CD14-positive monocyte (primary cell): ENCODE measurements around the gene IRF2BP2. TPM values are rescaled to one million over a fixed set of nuclear protein-coding genes. Genes with fewer than 3 reads are reported as not detected.

Source experiments
- DNase-seq, 3 donors: peaks; one replicate each; pipeline ENCODE4 v3.0.0-alpha.2; 2011 to 2022
- H2AFZ ChIP-seq: 2 replicates; pipeline ENCODE4 v1.6.0; 2012; ENCODE audit warnings: mild to moderate bottlenecking, low read depth, low read length, inconsistent platforms; ENCODE audit not compliant: insufficient read depth, poor library complexity, severe bottlenecking
- H3K27ac ChIP-seq, 2 donors: 1 replicate in 1 of 2; 2 replicates in 1 of 2; pipeline ENCODE4 v1.5.1; 2012 to 2013; ENCODE audit warnings: low read length in 2 of 2, control low read depth in 1 of 2, inconsistent platforms in 1 of 2, low read depth in 1 of 2, mild to moderate bottlenecking in 1 of 2
- H3K27me3 ChIP-seq, 2 donors: one replicate each; pipeline versions ENCODE4 v1.6.0 to v1.6.1; 2011 to 2013; ENCODE audit warnings: low read length in 2 of 2; ENCODE audit not compliant: control insufficient read depth in 2 of 2, insufficient read depth in 2 of 2
- H3K36me3 ChIP-seq, 2 donors: replicated peaks in 1 of 2; 1 replicate in 1 of 2; 2 replicates in 1 of 2; pipeline versions ENCODE4 v1.5.1 to v1.6.1; 2012 to 2013; ENCODE audit warnings: low read length in 2 of 2, control low read depth in 1 of 2, inconsistent platforms in 1 of 2, mild to moderate bottlenecking in 1 of 2; ENCODE audit not compliant: insufficient read depth in 2 of 2, control insufficient read depth in 1 of 2
- H3K4me1 ChIP-seq, 2 donors: 1 replicate in 1 of 2; 2 replicates in 1 of 2; pipeline versions ENCODE4 v1.5.1 to v1.6.1; 2012 to 2013; ENCODE audit warnings: low read length in 2 of 2, control low read depth in 1 of 2, inconsistent platforms in 1 of 2, mild to moderate bottlenecking in 1 of 2, moderate library complexity in 1 of 2; ENCODE audit not compliant: insufficient read depth in 2 of 2, control insufficient read depth in 1 of 2
- H3K4me2 ChIP-seq: replicated peaks from 2 replicates; pipeline ENCODE3; 2012; ENCODE audit warnings: low read length, moderate library complexity, mild to moderate bottlenecking; ENCODE audit not compliant: poor library complexity, severe bottlenecking; ENCODE audit errors: extremely low read depth
- H3K4me3 ChIP-seq, 3 experiments: fragments of 200-600 bp in 1 of 3; sonication (generic) in 1 of 3; replicated peaks in 1 of 3; 1 replicate in 2 of 3; 2 replicates in 1 of 3; pipeline ENCODE4 v1.5.1; 2011 to 2013; ENCODE audit warnings: low read length in 3 of 3, mild to moderate bottlenecking in 3 of 3, control low read depth in 2 of 3, low read depth in 2 of 3, inconsistent platforms in 1 of 3, moderate library complexity in 1 of 3
- H3K79me2 ChIP-seq: 2 replicates; pipeline ENCODE4 v1.6.0; 2012; ENCODE audit warnings: mild to moderate bottlenecking, control low read depth, inconsistent platforms, low read length, moderate library complexity; ENCODE audit not compliant: insufficient read depth
- H3K9ac ChIP-seq: 2 replicates; pipeline ENCODE4 v1.6.0; 2017; ENCODE audit warnings: low read length, mild to moderate bottlenecking; ENCODE audit not compliant: insufficient read depth, poor library complexity, severe bottlenecking
- H3K9me3 ChIP-seq, 2 donors: replicated peaks in 1 of 2; 1 replicate in 1 of 2; 2 replicates in 1 of 2; pipeline versions ENCODE4 v1.5.1 to v1.6.1; 2012 to 2013; ENCODE audit warnings: low read length in 2 of 2, control low read depth in 1 of 2; ENCODE audit not compliant: control insufficient read depth in 1 of 2, insufficient read depth in 1 of 2
- H4K20me1 ChIP-seq: 2 replicates; pipeline ENCODE4 v1.6.0; 2012; ENCODE audit warnings: mild to moderate bottlenecking, low read length, control low read depth, moderate library complexity; ENCODE audit not compliant: insufficient read depth
- H3K27ac Mint-ChIP-seq, 7 donors: one replicate each; pipeline ENCODE4 v1.8.0; 2020; ENCODE audit warnings: mild to moderate bottlenecking in 7 of 7, mixed read lengths in 7 of 7, moderate library complexity in 6 of 7, inconsistent platforms in 2 of 7
- H3K27me3 Mint-ChIP-seq, 3 donors: one replicate each; pipeline ENCODE4 v1.8.0; 2021 to 2022; ENCODE audit warnings: low read depth in 3 of 3, mild to moderate bottlenecking in 3 of 3, mixed read lengths in 3 of 3, moderate library complexity in 3 of 3, inconsistent platforms in 1 of 3
- H3K36me3 Mint-ChIP-seq, 2 donors: one replicate each; pipeline ENCODE4 v1.8.0; 2020; ENCODE audit warnings: mixed read lengths in 2 of 2, inconsistent platforms in 1 of 2, mild to moderate bottlenecking in 1 of 2
- H3K4me1 Mint-ChIP-seq: one replicate; pipeline ENCODE4 v1.8.0; 2020; ENCODE audit warnings: mild to moderate bottlenecking, mixed read lengths
- H3K4me3 Mint-ChIP-seq, 2 donors: one replicate each; pipeline ENCODE4 v1.8.0; 2020; ENCODE audit warnings: mild to moderate bottlenecking in 2 of 2, mixed read lengths in 2 of 2, moderate library complexity in 1 of 2
- H3K9me3 Mint-ChIP-seq, 7 donors: one replicate each; pipeline ENCODE4 v1.8.0; 2020 to 2022; ENCODE audit warnings: mixed read lengths in 7 of 7, mild to moderate bottlenecking in 6 of 7, moderate library complexity in 6 of 7, inconsistent platforms in 2 of 7
- CTCF ChIP-seq: fragments of 200-600 bp; IDR thresholded peaks from one replicate; pipeline ENCODE4 v1.8.0; 2022; ENCODE audit warnings: antibody characterized with exemption, mild to moderate bottlenecking
- WGBS: methylation state at CpG from one replicate; pipeline ENCODE4 v1.1.5; 2013; ENCODE audit warnings: missing lambda C conversion rate; ENCODE audit not compliant: insufficient coverage; 5-methylcytosine and 5-hydroxymethylcytosine counted together
- intact Hi-C, 2 donors: fragments of 100-400 bp; cut with micrococcal nuclease; formaldehyde crosslinking; loops; one replicate each; pipeline versions ENCODE4 v1.15.0 to v1.15.1; 2023
- polyA plus RNA-seq, 3 donors: library from polyadenylated mRNA; depleted of rRNA in 1 of 3; unstranded in 2 of 3; stranded (reverse) in 1 of 3; fragments of 300-500 nt in 2 of 3; fragments of >200 nt in 1 of 3; fragmentation: Illumina TruSeq in 2 of 3; gene quantifications; 1 replicate in 2 of 3; 2 replicates in 1 of 3; pipeline ENCODE4 v1.2.3, GENCODE V29; 2012 to 2021

IRF2BP2 gene
- polyA plus RNA-seq, 3 donors, result 22.4 to 656 (median 22.6) TPM

DNA sequence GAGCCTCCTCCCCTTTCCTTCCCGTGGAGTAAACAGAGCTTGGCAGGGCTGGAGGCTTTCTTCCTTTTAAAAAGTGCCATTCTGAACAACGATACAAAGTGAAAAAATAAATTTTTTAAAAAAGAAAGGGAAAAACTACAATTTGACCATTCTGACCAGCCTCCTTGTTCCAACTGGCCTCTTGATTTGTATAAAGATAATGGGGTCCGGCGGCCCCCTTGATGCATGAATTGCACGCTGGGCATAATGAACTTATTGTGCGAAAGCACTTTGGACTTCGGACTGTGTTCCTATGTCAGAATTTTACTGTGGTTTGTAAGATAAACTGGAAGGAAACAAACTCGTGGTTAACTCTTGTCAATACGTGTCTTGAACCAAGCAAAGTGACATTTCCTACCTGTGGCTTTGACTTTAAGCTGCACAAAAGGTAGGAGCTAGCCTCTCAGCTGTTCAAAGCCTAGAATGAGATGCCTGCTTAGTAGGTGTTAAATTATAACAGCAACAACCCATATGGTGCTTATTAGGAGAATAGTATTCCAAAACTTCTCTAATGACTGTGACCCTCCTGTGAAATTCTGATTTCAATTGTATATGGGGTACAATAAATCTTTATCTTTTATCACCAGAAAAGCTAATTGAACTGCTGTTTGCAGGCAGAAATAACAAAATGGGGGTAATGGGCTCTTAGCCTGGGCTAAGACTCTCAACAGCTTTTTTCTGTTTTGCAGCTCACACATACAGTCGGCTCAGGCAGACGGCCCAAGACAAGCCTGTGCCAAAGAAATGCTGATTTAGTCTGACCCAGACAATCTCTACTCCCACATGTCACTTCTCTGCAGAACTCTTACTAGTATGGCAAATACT, 9.3 kb downstream of the IRF2BP2 start:
- Histone ChIP-seq H3K9ac (peak overlapping the region; percentile 67), H3K4me1 (peaks cover 57 to 74% of the 10 kb centered on the region in 2 donors), H2AFZ (no peak overlapping the region), H3K27me3 (no peaks in the 10 kb centered on the region), H3K27ac (peak overlapping the region; percentile 81 to 89), H3K36me3 (peaks cover 21 to 24% of the 10 kb centered on the region in 2 donors), H3K79me2 (peaks cover 58% of the 10 kb centered on the region), H3K4me3 (peak overlapping the region; percentile 28 to 95 (median 42)), H3K9me3 (no peaks in the 10 kb centered on the region), H3K4me2 (peak overlapping the region; percentile 99), H4K20me1 (peaks cover 53% of the 10 kb centered on the region)
- peaks cover 33 to 36% of the 10 kb centered on the region in 2 donors for H3K36me3 Mint-ChIP-seq
- peak overlapping the region; percentile 83 to 100 for H3K4me3 Mint-ChIP-seq
- H3K9me3 Mint-ChIP-seq, result peaks cover 0 to 2% (median 0%) of the 10 kb centered on the region in 7 donors
- H3K4me1 Mint-ChIP-seq, result peaks cover 41% of the 10 kb centered on the region
- peak overlapping the region; percentile 81 to 100 (median 93) for H3K27ac Mint-ChIP-seq
- DNase-seq, result no peak
- TF ChIP-seq CTCF, result no peak
- H3K27me3 Mint-ChIP-seq, result peaks cover 0 to 2% (median 0%) of the 10 kb centered on the region in 3 donors
- 1% methylated on average over 8 of the region's 11 CpGs for WGBS
- intact Hi-C loops, result loop anchor here (2.0 to 10.0 kb wide), 4 partner anchors 102 to 482 kb away; no protein-coding TSS in a partner anchor

GRCh38 chr1:234599617-234600417, 10.2 kb downstream of the IRF2BP2 start:
- H3K4me3 Mint-ChIP-seq, result peak overlapping the region; percentile 88 to 100
- H3K36me3 Mint-ChIP-seq, result peaks cover 24 to 28% of the 10 kb centered on the region in 2 donors

More at GRCh38 chr1:234599617-234600417, 10.2 kb downstream of the IRF2BP2 start:
- Histone ChIP-seq H3K9ac (peak overlapping the region; percentile 67), H4K20me1 (peaks cover 45% of the 10 kb centered on the region), H3K4me1 (peaks cover 57 to 66% of the 10 kb centered on the region in 2 donors), H3K4me2 (peak overlapping the region; percentile 99), H3K4me3 (peak overlapping the region; percentile 46 to 95 (median 52)), H3K27ac (peak overlapping the region; percentile 81 to 89), H3K27me3 (no peaks in the 10 kb centered on the region), H2AFZ (peak overlapping the region; percentile 9), H3K79me2 (peaks cover 50% of the 10 kb centered on the region), H3K9me3 (no peaks in the 10 kb centered on the region), H3K36me3 (peaks cover 13 to 16% of the 10 kb centered on the region in 2 donors)
- DNase-seq, result peak; percentile 61 to 70 (median 65)
- TF ChIP-seq CTCF, result no peak
- under 1% methylated on average over 71 of the region's 87 CpGs for WGBS
- peak overlapping the region; percentile 93 to 100 (median 93) for H3K27ac Mint-ChIP-seq
- peaks cover 42% of the 10 kb centered on the region for H3K4me1 Mint-ChIP-seq
- peaks cover 0 to 2% (median 0%) of the 10 kb centered on the region in 3 donors for H3K27me3 Mint-ChIP-seq
- peaks cover 0 to 4% (median 0%) of the 10 kb centered on the region in 7 donors for H3K9me3 Mint-ChIP-seq
- intact Hi-C loops, result loop anchor here (2.0 to 10.0 kb wide), 5 partner anchors 55 to 482 kb away; no protein-coding TSS in a partner anchor
